HL-60 (cell line): Measurements from ENCODE around the gene SNAI1.

Source experiments
- CTCF ChIP-seq: IDR thresholded peaks from one replicate; pipeline ENCODE4 v1.5.1; 2011; ENCODE audit warnings: low read length, control low read depth, inconsistent platforms; ENCODE audit not compliant: insufficient read depth
- REST ChIP-seq: IDR thresholded peaks from 2 replicates; pipeline ENCODE4 v1.6.1; 2012; ENCODE audit warnings: low read depth; ENCODE audit not compliant: insufficient replicate concordance

DNA sequence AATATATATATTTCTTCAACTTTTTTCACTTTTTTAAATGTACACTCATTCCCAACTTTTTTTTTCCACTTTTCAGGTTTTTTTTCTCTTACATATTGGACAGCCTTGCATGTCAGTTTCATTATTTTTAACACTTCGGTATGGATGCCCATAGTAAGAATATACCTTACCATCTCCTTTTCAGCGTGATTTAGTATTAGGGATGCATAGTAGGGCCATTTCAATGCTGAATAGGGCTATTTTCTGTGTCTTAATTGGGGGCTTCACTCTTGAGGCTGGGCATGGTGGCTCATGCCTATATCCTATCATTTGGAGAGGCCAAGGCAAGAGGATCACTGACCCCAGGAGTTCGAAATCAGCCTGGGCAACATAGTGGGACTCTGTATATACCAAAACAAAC lies 39.8 kb upstream of the SNAI1 start:
- TF ChIP-seq CTCF (no peak), REST (no peak)
